Measurements from ENCODE around the gene HSD3B7.

DNA sequence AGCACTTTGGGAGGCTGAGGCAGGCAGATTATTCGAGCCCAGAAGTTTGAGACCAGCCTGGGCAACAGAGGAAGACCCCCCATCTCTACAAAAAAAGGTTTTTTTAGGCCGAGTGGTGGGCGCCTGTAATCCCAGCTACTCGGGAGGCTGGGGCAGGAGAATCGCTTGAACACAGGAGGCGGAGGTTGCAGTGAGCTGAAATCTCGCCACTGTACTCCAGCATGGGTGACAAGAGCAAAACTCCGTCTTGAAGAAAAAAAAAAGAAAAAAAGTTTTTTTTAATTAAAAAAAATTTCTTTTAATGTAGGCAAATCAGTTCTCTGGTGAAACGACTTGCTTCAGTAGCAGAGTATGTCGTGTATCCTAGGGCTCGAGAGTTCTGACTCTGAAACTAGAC lies 10.9 kb downstream of the HSD3B7 start:
- TF ChIP-seq CTCF (IDR thresholded peaks at IDR 0.05), result no peak
- no peak for TF ChIP-seq POLR2A (IDR thresholded peaks at IDR 0.05)
- TF ChIP-seq EP300 (IDR thresholded peaks at IDR 0.05), result no peak
